ENCODE data around the gene PC. TPM values are rescaled to one million over a fixed set of nuclear protein-coding genes. Genes with fewer than 3 reads are reported as not detected.

The PC gene
- total RNA-seq, 1 experiment from 2014 or later = 40.5 TPM

GRCh38 chr11:66850588-66851238, 107.5 kb downstream of the PC start:
- no peak for TF ChIP-seq CTCF (IDR thresholded peaks at IDR 0.05; ENCODE audit: unreplicated experiment)
- Mint-ChIP-seq H3K27ac (ENCODE audit: unreplicated experiment) (no peak overlapping the region), H3K27me3 (ENCODE audit: unreplicated experiment) (no peaks in the 10 kb centered on the region), H3K9me3 (ENCODE audit: low read depth, unreplicated experiment) (no peaks in the 10 kb centered on the region), H3K4me1 (ENCODE audit: low read depth, unreplicated experiment) (peaks cover 10% of the 10 kb centered on the region), H3K36me3 (ENCODE audit: insufficient read depth, unreplicated experiment) (peaks cover 44% of the 10 kb centered on the region), H3K4me3 (ENCODE audit: low read depth, unreplicated experiment) (no peak overlapping the region)
- BruUV-seq (replicated peaks) = no TSS peak
- DNase-seq = no peak
- CTCF ChIA-PET = no interaction called here
- intact Hi-C loops (cut with micrococcal nuclease; ENCODE audit: unreplicated experiment) = no loop called here

DNA sequence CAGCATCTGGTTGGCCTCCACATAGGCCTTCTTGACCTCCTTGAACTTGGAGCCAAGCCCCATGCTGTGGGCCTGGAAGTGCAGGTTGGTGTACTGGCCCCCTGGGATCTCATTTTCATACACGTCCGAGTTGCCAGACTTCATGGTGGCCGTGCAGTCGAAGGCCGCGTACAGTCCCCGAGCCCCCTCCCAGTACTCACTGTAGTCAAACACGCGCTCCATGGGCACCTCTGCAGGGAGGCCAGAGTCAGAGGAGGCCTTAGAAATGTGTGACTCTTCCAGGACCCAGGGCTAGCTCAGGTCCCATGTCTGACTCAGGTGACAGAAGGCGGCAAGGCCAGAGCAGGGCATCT, 108.0 kb downstream of the PC start:
- H3K27me3 Mint-ChIP-seq (ENCODE audit: unreplicated experiment) = no peaks in the 10 kb centered on the region
- no peak for DNase-seq
- no peak overlapping the region for H3K4me3 Mint-ChIP-seq (ENCODE audit: low read depth, unreplicated experiment)
- no peaks in the 10 kb centered on the region for H3K9me3 Mint-ChIP-seq (ENCODE audit: low read depth, unreplicated experiment)
- no peak overlapping the region for H3K27ac Mint-ChIP-seq (ENCODE audit: unreplicated experiment)
- CTCF ChIA-PET = no interaction called here
- no peak for TF ChIP-seq CTCF (IDR thresholded peaks at IDR 0.05; ENCODE audit: unreplicated experiment)
- intact Hi-C loops (cut with micrococcal nuclease; ENCODE audit: unreplicated experiment) = no loop called here
- H3K36me3 Mint-ChIP-seq (ENCODE audit: insufficient read depth, unreplicated experiment) = peaks cover 46% of the 10 kb centered on the region
- H3K4me1 Mint-ChIP-seq (ENCODE audit: low read depth, unreplicated experiment) = peaks cover 10% of the 10 kb centered on the region
- BruUV-seq (replicated peaks) = no TSS peak

DNA sequence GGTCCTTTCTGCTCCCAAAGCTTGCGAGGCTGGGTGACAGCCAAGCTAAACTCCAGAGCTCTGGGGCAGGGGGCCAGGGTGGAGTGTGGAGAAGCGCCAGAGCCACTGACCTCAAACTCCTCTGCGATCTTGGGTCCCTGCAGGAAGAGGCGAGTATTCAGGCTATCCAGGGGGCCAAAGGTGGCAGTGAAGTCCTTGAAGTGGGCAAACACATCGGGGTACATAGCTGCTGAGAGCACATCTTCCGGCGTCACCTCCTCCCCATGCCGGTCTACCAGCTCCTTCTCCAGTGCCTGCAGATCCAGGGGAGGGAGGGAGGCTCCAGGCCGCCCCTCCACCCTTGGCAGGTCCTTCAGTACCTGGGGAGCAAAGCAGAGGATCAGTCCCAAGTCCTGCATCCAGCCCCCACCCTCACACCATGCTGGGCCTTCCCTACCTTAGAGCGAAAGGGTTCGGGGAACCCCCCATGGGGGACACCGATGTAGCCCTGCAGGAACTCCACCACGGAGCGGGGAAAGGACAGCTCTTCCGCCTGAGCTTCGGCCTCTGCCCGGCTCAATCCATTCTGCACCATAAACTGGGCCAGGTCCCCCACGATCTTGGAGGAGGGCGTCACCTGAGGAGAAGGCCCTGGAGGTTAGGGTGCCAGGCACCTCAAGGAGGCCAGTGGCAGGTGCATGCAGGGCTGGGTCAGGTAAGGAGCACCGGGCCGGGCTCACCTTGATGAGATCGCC, 108.5 kb downstream of the PC start:
- Mint-ChIP-seq H3K36me3 (ENCODE audit: insufficient read depth, unreplicated experiment) (peaks cover 51% of the 10 kb centered on the region), H3K27me3 (ENCODE audit: unreplicated experiment) (no peaks in the 10 kb centered on the region), H3K27ac (ENCODE audit: unreplicated experiment) (no peak overlapping the region), H3K9me3 (ENCODE audit: low read depth, unreplicated experiment) (no peaks in the 10 kb centered on the region), H3K4me1 (ENCODE audit: low read depth, unreplicated experiment) (peaks cover 10% of the 10 kb centered on the region), H3K4me3 (ENCODE audit: low read depth, unreplicated experiment) (no peak overlapping the region)
- intact Hi-C loops (cut with micrococcal nuclease; ENCODE audit: unreplicated experiment) = no loop called here
- no peak for TF ChIP-seq CTCF (IDR thresholded peaks at IDR 0.05; ENCODE audit: unreplicated experiment)
- no peak for DNase-seq
- CTCF ChIA-PET = no interaction called here
- no TSS peak for BruUV-seq (replicated peaks)

DNA sequence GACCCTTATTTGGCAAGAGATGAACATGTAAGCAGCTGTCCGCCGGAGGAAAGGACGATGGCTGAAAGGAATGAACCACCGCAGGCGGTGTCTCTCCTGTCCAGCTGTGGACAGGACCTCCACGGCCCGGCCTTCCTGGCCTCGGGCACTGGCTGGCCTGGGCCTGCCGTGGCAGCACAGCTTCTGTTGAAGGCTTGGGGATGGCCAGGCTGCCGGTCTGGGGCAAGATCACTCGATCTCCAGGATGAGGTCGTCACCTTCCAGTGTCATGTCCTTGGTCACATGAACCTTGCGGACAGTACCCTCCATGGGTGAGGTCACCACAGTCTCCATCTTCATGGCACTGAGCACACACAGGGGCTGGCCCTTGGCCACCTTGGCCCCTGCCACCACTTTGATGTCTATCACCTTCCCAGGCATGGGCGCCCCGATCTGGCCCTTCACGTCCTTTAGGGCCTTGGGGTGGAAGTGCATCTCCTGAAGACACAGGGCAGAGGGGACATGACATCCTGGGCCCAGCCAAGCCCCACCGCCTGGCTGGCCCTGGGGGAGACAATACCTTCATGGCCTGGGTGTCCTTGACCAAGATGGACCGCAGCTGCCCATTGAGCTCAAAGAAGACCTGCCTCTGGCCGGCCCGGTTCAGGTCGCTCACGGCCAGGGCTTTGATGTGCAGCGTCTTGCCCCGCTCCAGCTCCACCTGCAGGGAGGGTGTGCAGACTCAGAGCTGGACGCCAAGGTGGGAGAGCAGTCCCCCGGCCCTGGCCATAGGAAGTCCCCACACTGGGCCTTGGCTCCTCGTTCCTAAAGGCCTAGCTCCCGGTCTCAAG, 109.3 kb downstream of the PC start:
- H3K27me3 Mint-ChIP-seq (ENCODE audit: unreplicated experiment) = no peaks in the 10 kb centered on the region
- H3K36me3 Mint-ChIP-seq (ENCODE audit: insufficient read depth, unreplicated experiment) = peaks cover 59% of the 10 kb centered on the region
- CTCF ChIA-PET = no interaction called here
- H3K4me3 Mint-ChIP-seq (ENCODE audit: low read depth, unreplicated experiment) = no peak overlapping the region
- no peaks in the 10 kb centered on the region for H3K9me3 Mint-ChIP-seq (ENCODE audit: low read depth, unreplicated experiment)
- DNase-seq = no peak
- no TSS peak for BruUV-seq (replicated peaks)
- TF ChIP-seq CTCF (IDR thresholded peaks at IDR 0.05; ENCODE audit: unreplicated experiment) = no peak
- intact Hi-C loops (cut with micrococcal nuclease; ENCODE audit: unreplicated experiment) = no loop called here
- peaks cover 9% of the 10 kb centered on the region for H3K4me1 Mint-ChIP-seq (ENCODE audit: low read depth, unreplicated experiment)
- no peak overlapping the region for H3K27ac Mint-ChIP-seq (ENCODE audit: unreplicated experiment)

Measured in Calu3 (cell line).